WI38 (cell line): ENCODE measurements around the gene OXGR1.
"Not testable (repeated sequence)": the region's sequence is repeated elsewhere in the genome, so short reads cannot be mapped to it uniquely, and the experiment has no call there.

Experiments
- H3K4me3 ChIP-seq: 2 replicates; pipeline ENCODE4 v1.5.1; 2011; ENCODE audit warnings: low read depth, mild to moderate bottlenecking, control low read depth, low read length
- TF ChIP-seq, protein P1 (sequence below): IDR thresholded peaks from 2 replicates; pipeline ENCODE4 v1.5.1; 2012; ENCODE audit warnings: low read depth, mild to moderate bottlenecking, control low read depth, low read length

The OXGR1 gene

DNA sequence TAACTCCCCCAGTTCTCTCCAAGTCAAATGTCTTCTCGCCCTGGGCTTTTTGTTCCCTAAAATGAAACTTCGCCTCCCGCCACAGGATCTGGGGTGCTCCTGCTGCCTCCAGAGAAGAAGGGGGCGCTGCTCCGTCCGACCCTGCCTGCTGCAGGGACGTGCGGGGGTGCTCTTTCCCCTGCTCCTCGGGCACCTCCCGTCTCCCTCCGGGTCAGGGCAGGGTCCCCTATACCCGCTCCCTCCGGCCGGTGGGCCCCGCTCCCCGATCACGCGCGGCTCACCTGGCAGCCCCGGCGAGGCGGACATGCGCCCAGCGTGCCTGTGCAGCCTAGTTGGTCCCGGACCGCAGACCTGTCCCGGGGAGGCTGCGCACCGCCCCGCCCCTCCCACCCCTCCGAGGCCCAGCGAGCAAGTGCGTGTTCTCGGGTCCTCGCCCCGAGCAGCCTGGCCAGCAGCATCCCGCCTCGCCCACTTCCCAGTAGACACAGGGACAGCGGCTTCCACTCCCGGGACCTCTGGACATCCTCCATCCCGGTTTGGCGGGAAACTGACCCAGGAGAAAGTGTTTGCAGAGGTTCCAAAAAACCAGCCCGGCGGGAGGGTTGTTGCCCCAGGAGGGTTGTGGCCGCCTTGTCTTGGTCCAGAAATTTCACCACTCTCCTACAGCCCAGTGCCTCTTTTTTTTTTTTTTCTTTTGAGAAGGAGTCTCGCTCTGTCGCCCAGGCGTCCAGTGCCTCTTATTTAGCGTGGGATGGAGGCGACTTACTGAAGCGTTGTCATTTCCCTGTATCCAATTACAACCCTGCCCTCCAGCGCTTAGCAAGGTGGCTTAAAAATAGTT lies at the start of gene OXGR1:
OXGR1 (minus strand) TSS at position 460 of the 841 bp plus-strand sequence. CDS start 6,717 bp downstream, outside the sequence.
- TF ChIP-seq, protein P1, sequence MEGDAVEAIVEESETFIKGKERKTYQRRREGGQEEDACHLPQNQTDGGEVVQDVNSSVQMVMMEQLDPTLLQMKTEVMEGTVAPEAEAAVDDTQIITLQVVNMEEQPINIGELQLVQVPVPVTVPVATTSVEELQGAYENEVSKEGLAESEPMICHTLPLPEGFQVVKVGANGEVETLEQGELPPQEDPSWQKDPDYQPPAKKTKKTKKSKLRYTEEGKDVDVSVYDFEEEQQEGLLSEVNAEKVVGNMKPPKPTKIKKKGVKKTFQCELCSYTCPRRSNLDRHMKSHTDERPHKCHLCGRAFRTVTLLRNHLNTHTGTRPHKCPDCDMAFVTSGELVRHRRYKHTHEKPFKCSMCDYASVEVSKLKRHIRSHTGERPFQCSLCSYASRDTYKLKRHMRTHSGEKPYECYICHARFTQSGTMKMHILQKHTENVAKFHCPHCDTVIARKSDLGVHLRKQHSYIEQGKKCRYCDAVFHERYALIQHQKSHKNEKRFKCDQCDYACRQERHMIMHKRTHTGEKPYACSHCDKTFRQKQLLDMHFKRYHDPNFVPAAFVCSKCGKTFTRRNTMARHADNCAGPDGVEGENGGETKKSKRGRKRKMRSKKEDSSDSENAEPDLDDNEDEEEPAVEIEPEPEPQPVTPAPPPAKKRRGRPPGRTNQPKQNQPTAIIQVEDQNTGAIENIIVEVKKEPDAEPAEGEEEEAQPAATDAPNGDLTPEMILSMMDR = no peak
- peak within 1 kb of the TSS; percentile 38 for H3K4me3 ChIP-seq

DNA sequence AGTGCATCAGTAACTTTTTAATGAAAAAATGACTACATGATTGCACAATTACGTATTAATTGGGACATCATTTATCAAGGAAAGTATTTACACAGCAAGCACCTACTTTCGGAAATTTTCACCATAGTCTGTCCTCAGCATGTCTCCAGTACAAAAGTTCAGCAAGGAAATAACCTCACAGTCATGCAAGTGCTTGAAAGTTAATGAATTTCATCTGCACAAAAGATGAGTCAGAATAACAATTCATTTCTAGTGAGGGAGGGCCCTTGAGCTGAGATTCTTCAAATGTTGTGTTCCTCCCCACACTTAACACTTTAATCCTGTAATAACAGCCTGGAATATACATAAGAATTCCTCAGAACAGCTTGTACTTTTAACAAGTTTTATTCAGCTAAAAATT lies 49.0 kb upstream of the OXGR1 start:
- TF ChIP-seq, protein P1 = no peak
- H3K4me3 ChIP-seq = no peak overlapping the region

DNA sequence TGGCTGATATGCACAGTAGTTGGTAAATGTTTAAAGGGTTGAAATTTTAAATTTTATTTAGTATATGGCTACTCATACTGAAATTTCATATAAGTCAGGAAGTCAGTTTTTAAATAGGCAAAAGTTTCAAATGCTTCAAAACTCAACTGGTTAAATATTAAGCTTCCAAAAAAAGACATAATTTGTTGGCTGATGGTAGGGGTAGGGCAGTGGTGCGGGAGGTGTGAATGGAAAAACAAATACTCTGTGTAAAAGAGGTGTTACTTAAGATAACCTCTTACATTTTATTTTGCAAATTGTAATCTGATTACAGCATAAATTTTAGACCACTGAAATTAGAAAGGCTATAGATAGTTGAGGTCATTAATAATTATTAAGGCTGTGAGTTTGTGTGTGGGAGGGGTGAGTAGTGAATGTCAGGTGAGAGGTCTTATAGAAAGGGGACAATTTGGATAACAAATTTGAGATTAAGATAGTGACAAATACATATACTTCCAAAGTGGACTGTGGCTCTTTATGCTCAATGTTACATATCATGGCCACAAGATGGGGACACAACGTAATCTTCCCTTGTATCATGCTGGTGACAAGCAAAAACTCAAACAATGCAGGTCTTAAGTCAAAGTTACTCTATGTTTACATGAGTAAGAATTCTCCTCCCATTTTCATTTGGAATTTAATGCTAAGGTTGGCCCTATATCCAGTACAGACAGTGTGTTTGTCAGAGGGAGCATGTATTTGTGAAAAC lies 36.6 kb upstream of the OXGR1 start:
- H3K4me3 ChIP-seq = no peak overlapping the region
- TF ChIP-seq, protein P1 = no peak

- TF ChIP-seq, protein P1 = peak; percentile 67
- H3K4me3 ChIP-seq = no peak overlapping the region
Observed at GRCh38 chr13:97028441-97029299, 34.4 kb upstream of the OXGR1 start.

- TF ChIP-seq, protein P1 = no peak
- no peak overlapping the region for H3K4me3 ChIP-seq
Observed at GRCh38 chr13:97027162-97027554, 32.9 kb upstream of the OXGR1 start.

DNA sequence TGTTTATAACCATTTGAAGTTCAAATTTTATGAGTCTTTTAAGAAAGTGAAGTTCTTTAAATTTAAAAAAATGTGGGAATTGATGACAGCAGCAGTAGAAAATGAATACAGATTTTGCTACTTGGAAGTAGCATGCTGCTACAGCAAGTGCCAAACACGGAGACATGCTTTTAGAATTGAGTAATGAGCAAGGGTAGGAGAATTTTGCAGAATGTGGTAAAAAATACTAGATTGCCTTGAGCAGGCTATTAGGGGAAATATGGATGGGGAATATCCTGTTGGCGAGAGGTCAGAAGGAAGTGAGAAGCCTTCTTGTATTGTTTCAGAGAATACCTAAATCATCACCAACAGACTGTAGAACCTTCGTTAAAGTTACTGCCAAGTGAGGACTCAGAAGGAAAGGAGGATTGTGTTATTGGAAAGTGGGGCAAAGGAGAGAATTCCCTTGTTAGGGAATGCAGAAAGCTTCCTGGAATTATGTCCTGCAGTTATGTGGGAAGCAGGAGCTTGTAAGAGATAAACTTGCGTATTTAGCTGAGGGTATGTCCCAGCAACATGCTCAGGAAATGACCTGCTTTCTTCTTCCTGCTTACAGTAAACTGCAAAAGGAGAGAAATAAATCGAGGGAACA lies 32.4 kb upstream of the OXGR1 start:
- TF ChIP-seq, protein P1 = no peak
- H3K4me3 ChIP-seq = no peak overlapping the region

DNA sequence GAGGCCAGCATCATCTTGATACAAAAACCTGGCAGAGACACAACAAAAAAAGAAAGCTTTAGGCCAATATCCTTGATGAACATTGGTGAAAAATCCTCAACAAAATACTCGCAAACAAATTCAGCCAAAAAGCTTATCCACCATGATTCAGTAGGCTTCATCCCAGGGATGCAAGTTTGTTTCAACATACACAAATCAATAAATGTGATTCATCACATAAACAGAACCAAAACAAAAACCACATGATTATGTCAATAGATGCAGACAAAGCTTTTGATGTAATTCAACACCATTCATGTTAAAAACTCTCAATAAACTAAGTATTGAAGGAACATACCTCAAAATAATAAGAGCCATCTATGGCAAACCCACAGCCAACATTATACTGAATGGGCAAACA lies 29.5 kb upstream of the OXGR1 start:
- H3K4me3 ChIP-seq = not testable (repeated sequence)
